IMR-90 (cell line): ENCODE data around the gene ESRRG. TPM values are rescaled to one million over a fixed set of nuclear protein-coding genes. Genes with fewer than 3 reads are reported as not detected.

Experiments used
- ATAC-seq: fragments of 200-7000 bp; cut with Tn5 transposase; 2 replicates; pipeline ENCODE4 v1.9.1; 2020; ENCODE audit warnings: low read depth, mild to moderate bottlenecking, moderate library complexity
- BruUV-seq: library from RNA; stranded (reverse); fragments of 400-500 nt; replicated peaks from 2 replicates; lab custom pipeline; 2021; lab: Mats Ljungman, UMichigan
- CTCF ChIA-PET: fragments of 300-600 bp; formaldehyde crosslinking; extraction: SDS; loops from one replicate; lab custom pipeline; 2021; ENCODE audit warnings: antibody characterized with exemption; lab: Yijun Ruan, JAX
- POLR2A ChIA-PET: fragments of 300-600 bp; sonication (Branson Sonifier 250); formaldehyde crosslinking; loops from one replicate; lab custom pipeline; 2022; ENCODE audit warnings: antibody characterized with exemption; ENCODE audit not compliant: unreplicated experiment; lab: Charles Lee
- DNase-seq: peaks from one replicate; pipeline ENCODE4 v3.0.0; 2013
- H2AFZ ChIP-seq: replicated peaks from 2 replicates; pipeline ENCODE3; 2013; ENCODE audit warnings: low read length, mild to moderate bottlenecking; ENCODE audit not compliant: poor library complexity
- H2AK5ac ChIP-seq: 2 replicates; pipeline ENCODE4 v1.6.1; 2013; ENCODE audit warnings: low read depth, low read length, inconsistent platforms
- H2AK9ac ChIP-seq: replicated peaks from 2 replicates; pipeline ENCODE3; 2013; ENCODE audit warnings: mild to moderate bottlenecking, low read depth, low read length, moderate library complexity; ENCODE audit not compliant: poor library complexity
- H2BK120ac ChIP-seq: 2 replicates; pipeline ENCODE4 v1.6.1; 2013; ENCODE audit warnings: low read depth, low read length, inconsistent platforms
- H2BK15ac ChIP-seq: 3 replicates; pipeline ENCODE4 v1.6.1; 2013; ENCODE audit warnings: low read depth, low read length, inconsistent platforms
- H2BK20ac ChIP-seq: 2 replicates; pipeline ENCODE4 v1.6.1; 2013; ENCODE audit warnings: low read depth, mild to moderate bottlenecking, inconsistent platforms, low read length, moderate library complexity
- H2BK5ac ChIP-seq: 2 replicates; pipeline ENCODE4 v1.6.1; 2013; ENCODE audit warnings: mild to moderate bottlenecking, low read depth, low read length, inconsistent platforms; ENCODE audit not compliant: poor library complexity, severe bottlenecking
- H3K14ac ChIP-seq: replicated peaks from 2 replicates; pipeline ENCODE4 v1.6.1; 2013; ENCODE audit warnings: low read depth, low read length, inconsistent platforms
- H3K18ac ChIP-seq: 2 replicates; pipeline ENCODE4 v1.6.1; 2013; ENCODE audit warnings: low read depth, low read length, control low read depth
- H3K23ac ChIP-seq: 2 replicates; pipeline ENCODE4 v1.6.1; 2013; ENCODE audit warnings: low read depth, low read length, inconsistent platforms
- H3K27ac ChIP-seq: 2 replicates; pipeline ENCODE4 v1.5.1; 2013; ENCODE audit warnings: mild to moderate bottlenecking, control low read depth, low read length; ENCODE audit not compliant: insufficient read depth
- H3K27me3 ChIP-seq: 2 replicates; pipeline ENCODE4 v1.6.1; 2013; ENCODE audit warnings: low read length; ENCODE audit not compliant: control insufficient read depth, insufficient read depth
- H3K36me3 ChIP-seq: 2 replicates; pipeline ENCODE4 v1.6.1; 2013; ENCODE audit warnings: low read length, mixed read lengths; ENCODE audit not compliant: control insufficient read depth, insufficient read depth
- H3K4ac ChIP-seq: 2 replicates; pipeline ENCODE4 v1.6.1; 2013; ENCODE audit warnings: low read depth, low read length, inconsistent platforms
- H3K4me1 ChIP-seq: 2 replicates; pipeline ENCODE4 v1.6.1; 2013; ENCODE audit warnings: low read length, mixed read lengths; ENCODE audit not compliant: control insufficient read depth, insufficient read depth
- H3K4me2 ChIP-seq: 2 replicates; pipeline ENCODE4 v1.6.1; 2013; ENCODE audit warnings: low read depth, mild to moderate bottlenecking, control low read depth, low read length, moderate library complexity
- H3K4me3 ChIP-seq: 2 replicates; pipeline ENCODE4 v1.5.1; 2013; ENCODE audit warnings: low read depth, mild to moderate bottlenecking, control low read depth, low read length, moderate library complexity; ENCODE audit not compliant: insufficient read depth
- H3K56ac ChIP-seq: 2 replicates; pipeline ENCODE4 v1.6.1; 2013; ENCODE audit warnings: low read length, inconsistent platforms; ENCODE audit not compliant: insufficient read depth; ENCODE audit errors: extremely low read depth
- H3K79me1 ChIP-seq, 2 experiments: 2 replicates each; pipeline ENCODE4 v1.6.1; 2013; ENCODE audit warnings: low read length in 2 of 2, inconsistent platforms in 1 of 2, low read depth in 1 of 2
- H3K9ac ChIP-seq: 2 replicates; pipeline ENCODE4 v1.6.1; 2013; ENCODE audit warnings: low read depth, low read length, control low read depth
- H3K9me1 ChIP-seq: 2 replicates; pipeline ENCODE4 v1.6.1; 2013; ENCODE audit warnings: low read length, inconsistent platforms; ENCODE audit not compliant: insufficient read depth
- H3K9me3 ChIP-seq: 2 replicates; pipeline ENCODE4 v1.6.1; 2013; ENCODE audit warnings: low read length; ENCODE audit not compliant: control insufficient read depth, insufficient read depth
- H4K20me1 ChIP-seq: 2 replicates; pipeline ENCODE4 v1.6.1; 2013; ENCODE audit warnings: low read length, inconsistent platforms; ENCODE audit not compliant: insufficient read depth
- H4K5ac ChIP-seq: 2 replicates; pipeline ENCODE4 v1.6.1; 2013; ENCODE audit warnings: mild to moderate bottlenecking, low read depth, low read length, control low read depth
- H4K8ac ChIP-seq, 2 experiments: 2 replicates each; pipeline ENCODE4 v1.6.1; 2013; ENCODE audit warnings: low read depth in 2 of 2, low read length in 2 of 2, control low read depth in 1 of 2, inconsistent platforms in 1 of 2
- H4K91ac ChIP-seq: 2 replicates; pipeline ENCODE4 v1.6.1; 2013; ENCODE audit warnings: low read depth, low read length, inconsistent platforms; ENCODE audit not compliant: insufficient read depth
- MXI1 ChIP-seq: IDR thresholded peaks from 2 replicates; pipeline ENCODE4 v1.6.1; 2012; ENCODE audit warnings: low read depth, mild to moderate bottlenecking, low read length, moderate library complexity, borderline replicate concordance
- POLR2A ChIP-seq: IDR thresholded peaks from 2 replicates; pipeline ENCODE4 v1.6.1; 2012; ENCODE audit warnings: mild to moderate bottlenecking, low read depth, low read length
- SMC3 ChIP-seq: fragments of 150-350 bp; IDR thresholded peaks from 2 replicates; pipeline ENCODE4 v1.6.1; 2016; ENCODE audit warnings: low read depth, mild to moderate bottlenecking, antibody characterized with exemption, low read length, moderate library complexity
- WGBS, 2 experiments: methylation state at CpG; one replicate each; pipeline versions ENCODE4 v1.1.5 to v1.1.7; 2013; ENCODE audit warnings: missing lambda C conversion rate in 2 of 2; ENCODE audit not compliant: insufficient read length in 1 of 2; ENCODE audit errors: extremely low coverage in 2 of 2; 5-methylcytosine and 5-hydroxymethylcytosine counted together
- dilution Hi-C: fragments of 300-500 bp; cut with HindIII; formaldehyde crosslinking; loops from one replicate; pipeline ENCODE4 v1.14.3; 2018; ENCODE audit warnings: low sequenced_read_pairs; ENCODE audit not compliant: unreplicated experiment
- in situ Hi-C: fragments of 300-500 bp; cut with MboI; formaldehyde crosslinking; loops from 3 replicates; pipeline ENCODE4 v1.14.3; 2019; ENCODE audit warnings: low sequenced_read_pairs, inconsistent platforms, mixed read lengths
- intact Hi-C: fragments of 100-400 bp; cut with micrococcal nuclease; formaldehyde crosslinking; loops from 2 replicates; pipeline ENCODE4 v1.10.0; 2022
- polyA plus RNA-seq, 3 experiments: library from polyadenylated mRNA; depleted of rRNA; stranded (reverse); fragments of >200 nt; gene quantifications; 2 replicates each; pipeline ENCODE4 v1.2.3, GENCODE V29; 2012; ENCODE audit warnings: low replicate concordance in 1 of 3
- total RNA-seq: library from RNA; depleted of rRNA; stranded (reverse); fragments of >200 nt; gene quantifications from 2 replicates; pipeline ENCODE4 v1.2.3, GENCODE V29; 2012

ESRRG gene
- total and polyA plus RNA-seq, 2 of the 4 experiments (the other 2 are of a cell fraction): 0.17 to 0.54 TPM

- in situ Hi-C loops (loop anchor here (25.0 kb wide), 2 partner anchors 753 to 903 kb away; no protein-coding TSS in a partner anchor), dilution Hi-C loops (no loop called here), intact Hi-C loops (loop anchor here (5.0 kb wide), 2 partner anchors 518 to 628 kb away; no protein-coding TSS in a partner anchor)
- DNase-seq (no peak), ATAC-seq (no peak)
- H3K9me3 ChIP-seq: no peaks in the 10 kb centered on the region
- H3K4ac ChIP-seq: no peak overlapping the region
- TF ChIP-seq SMC3 (no peak), POLR2A (no peak), MXI1 (no peak)
- H3K9ac ChIP-seq: no peak overlapping the region
- no peak overlapping the region for H3K27ac ChIP-seq
- H2AFZ ChIP-seq: no peak overlapping the region
- ChIA-PET POLR2A (no interaction called here), CTCF (interaction anchor here (0.6 to 0.7 kb wide), 2 partner anchors 9 to 86 kb away, joined by 3 read pairs; no protein-coding TSS in a partner anchor)
- H3K4me2 ChIP-seq: no peak overlapping the region
- H2BK120ac ChIP-seq: no peak overlapping the region
- no peak overlapping the region for H2AK5ac ChIP-seq
- no CpG with 5 or more reads among the region's 2 CpGs for WGBS, 2 experiments
- no peaks in the 10 kb centered on the region for H3K36me3 ChIP-seq
- H2AK9ac ChIP-seq: no peak overlapping the region
- H3K4me1 ChIP-seq: no peaks in the 10 kb centered on the region
- no peak overlapping the region for H2BK15ac ChIP-seq
- H2BK5ac ChIP-seq: no peak overlapping the region
- no peak overlapping the region; the same call in 1 of the 2 replicates for H4K5ac ChIP-seq
- H3K18ac ChIP-seq: no peak overlapping the region
- H3K56ac ChIP-seq: no peak overlapping the region
- no peak overlapping the region for H3K4me3 ChIP-seq
- no peak overlapping the region for H2BK20ac ChIP-seq
- H3K23ac ChIP-seq: no peak overlapping the region
- BruUV-seq: no TSS peak
- no peak overlapping the region for H4K91ac ChIP-seq
- no peak overlapping the region for H4K8ac ChIP-seq
- H3K27me3 ChIP-seq: no peaks in the 10 kb centered on the region
- no peaks in the 10 kb centered on the region for H4K20me1 ChIP-seq
- H3K14ac ChIP-seq: no peak overlapping the region
- no peaks in the 10 kb centered on the region for H3K9me1 ChIP-seq
- no peaks in the 10 kb centered on the region for H3K79me1 ChIP-seq
Measured at GRCh38 chr1:216740331-216740730, 17.1 kb upstream of the ESRRG start.
